ENCODE results near the gene SYNRG. TPM values are rescaled to one million over a fixed set of nuclear protein-coding genes. Genes with fewer than 3 reads are reported as not detected.

The SYNRG gene
- total and polyA plus RNA-seq, 4 donors = 5.0 to 43.5 (median 20.1) TPM

DNA sequence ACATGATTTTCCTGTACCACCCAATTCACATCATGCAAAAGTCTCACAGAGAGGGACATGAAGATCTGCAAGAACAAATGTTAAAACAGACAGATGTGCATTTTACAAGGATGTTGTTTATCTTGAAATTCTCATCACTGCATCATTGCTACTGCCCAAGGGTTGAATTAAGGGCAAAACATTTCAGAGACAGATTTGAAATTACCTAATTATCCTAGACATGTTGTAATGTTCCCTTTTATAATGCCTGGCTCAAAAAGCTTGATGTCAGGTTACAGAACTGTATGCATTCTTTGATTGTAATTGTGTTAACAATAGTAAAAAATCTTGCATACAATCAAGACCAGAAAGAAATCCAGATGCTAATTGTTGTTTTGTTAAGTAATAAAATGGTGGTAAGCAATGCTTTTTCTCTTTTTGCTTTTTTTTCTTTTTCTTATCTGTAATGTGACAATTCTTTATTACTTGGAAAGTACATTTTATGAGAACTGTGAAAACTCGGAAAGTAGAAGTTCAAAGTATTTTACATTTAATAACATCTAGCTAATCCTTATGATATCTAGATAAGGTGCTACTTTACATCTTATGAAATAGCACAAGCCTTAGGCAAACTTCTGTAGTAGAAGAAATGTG lies 123.2 kb downstream of the SYNRG start:
- peaks cover 0 to 2% of the 10 kb centered on the region in 2 donors for H3K4me1 ChIP-seq (ENCODE audit: control insufficient read depth in 1 of 2, insufficient read depth in 2 of 2, low read length in 2 of 2)
- no peaks in the 10 kb centered on the region for H3K36me3 ChIP-seq (ENCODE audit: control insufficient read depth in 1 of 2, insufficient read depth in 2 of 2, low read length in 1 of 2)
- WGBS, 2 donors = 74 to 76% methylated on average over 1 of the region's 1 CpG
- no peaks in the 10 kb centered on the region for H3K9me3 ChIP-seq (ENCODE audit: control insufficient read depth, low read length)
- intact Hi-C loops (cut with DNase I) = loop anchor here in 1 of 2 donors (5.0 kb wide), 1 partner anchor 79 kb away; the partner anchor contains the start of genes ACACA and TADA2A
- no peaks in the 10 kb centered on the region for H3K27me3 ChIP-seq (ENCODE audit: control insufficient read depth in 1 of 2, insufficient read depth in 2 of 2, low read length in 1 of 2)
- no peak overlapping the region for H3K4me3 ChIP-seq (ENCODE audit: low read length in 2 of 2)
- ATAC-seq (ENCODE audit: low FRiP score) (no peak), DNase-seq (no peak)
- H3K27ac ChIP-seq (ENCODE audit: low read depth in 1 of 2, low read length in 2 of 2) = no peak overlapping the region

DNA sequence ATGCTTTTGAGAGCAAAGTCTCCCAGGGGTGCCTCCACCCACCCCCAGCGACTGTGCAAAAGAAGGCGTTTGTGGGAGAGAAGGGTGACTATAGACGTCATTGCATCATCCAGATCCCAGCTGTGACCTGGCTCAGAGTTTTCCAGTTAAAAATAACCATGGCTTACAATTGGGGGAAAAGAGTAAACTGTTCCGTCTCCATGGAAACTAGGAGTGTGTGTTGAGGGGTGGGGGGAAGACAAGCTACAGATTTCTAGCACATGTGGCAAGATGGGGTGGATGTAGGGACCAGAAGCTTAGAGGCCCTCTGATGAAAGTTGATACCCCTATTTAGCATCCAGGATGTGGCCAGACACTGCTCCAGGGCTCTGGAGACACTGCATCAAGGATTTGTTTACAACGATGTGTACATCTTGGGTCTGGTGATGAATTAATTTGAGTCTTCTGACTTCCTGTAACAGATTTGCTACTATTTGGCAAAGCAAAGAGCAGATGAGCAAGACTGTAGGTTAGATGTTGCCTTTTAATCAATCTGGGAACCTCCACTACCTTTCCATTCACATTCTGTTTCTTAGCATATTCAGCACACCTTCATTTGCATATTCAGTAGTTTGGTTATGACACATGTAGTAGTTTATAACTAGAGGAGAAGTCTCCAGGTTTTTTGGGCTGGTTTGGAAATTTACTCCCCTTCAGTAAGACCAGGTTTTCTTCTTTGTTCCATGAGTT lies 125.7 kb downstream of the SYNRG start:
- H3K36me3 ChIP-seq (ENCODE audit: control insufficient read depth in 1 of 2, insufficient read depth in 2 of 2, low read length in 1 of 2) = peaks cover 0 to 3% of the 10 kb centered on the region in 2 donors
- intact Hi-C loops (cut with DNase I) = no loop called here
- DNase-seq (no peak), ATAC-seq (ENCODE audit: low FRiP score) (peak; percentile 27)
- 21 to 26% methylated on average over 5 of the region's 5 CpGs for WGBS, 2 donors
- H3K9me3 ChIP-seq (ENCODE audit: control insufficient read depth, low read length) = no peaks in the 10 kb centered on the region
- H3K27ac ChIP-seq (ENCODE audit: low read depth in 1 of 2, low read length in 2 of 2) = no peak overlapping the region
- H3K27me3 ChIP-seq (ENCODE audit: control insufficient read depth in 1 of 2, insufficient read depth in 2 of 2, low read length in 1 of 2) = no peaks in the 10 kb centered on the region
- H3K4me3 ChIP-seq (ENCODE audit: low read length in 2 of 2) = no peak overlapping the region
- H3K4me1 ChIP-seq (ENCODE audit: control insufficient read depth in 1 of 2, insufficient read depth in 2 of 2, low read length in 2 of 2) = peaks cover 0 to 2% of the 10 kb centered on the region in 2 donors

DNA sequence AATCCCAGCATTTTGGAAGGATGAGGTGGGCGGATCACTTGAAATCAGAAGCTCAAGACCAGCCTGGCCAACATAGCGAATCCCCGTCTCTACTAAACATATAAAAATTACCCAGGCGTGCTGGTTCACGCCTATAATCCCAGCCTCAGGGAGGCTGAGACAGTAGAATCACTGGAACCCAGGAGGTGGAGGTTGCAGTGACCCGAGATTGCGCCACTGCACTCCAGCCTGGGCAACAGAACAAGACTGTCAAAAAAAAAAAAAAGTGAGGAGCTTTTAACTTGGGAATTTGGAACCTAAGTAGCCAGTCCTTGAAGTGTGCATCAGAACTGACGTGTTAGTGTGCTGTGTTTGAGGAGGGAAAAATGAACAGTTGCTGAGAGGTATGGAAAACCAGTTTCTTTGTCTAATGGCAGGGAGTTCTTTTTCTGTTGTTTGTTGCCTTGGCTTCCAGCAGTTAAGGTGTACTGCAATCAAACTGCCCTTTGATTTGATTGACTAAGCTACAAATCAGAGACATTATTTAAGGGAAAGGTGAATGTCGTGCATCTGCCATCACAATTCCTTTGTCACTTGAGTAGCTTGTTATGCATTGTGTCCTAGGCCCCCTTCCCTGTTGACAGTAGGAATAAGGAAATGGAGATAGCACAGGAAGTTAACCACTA lies 128.1 kb downstream of the SYNRG start:
- H3K4me3 ChIP-seq (ENCODE audit: low read length in 2 of 2) = no peak overlapping the region
- no peaks in the 10 kb centered on the region for H3K4me1 ChIP-seq (ENCODE audit: control insufficient read depth in 1 of 2, insufficient read depth in 2 of 2, low read length in 2 of 2)
- ATAC-seq (ENCODE audit: low FRiP score) (no peak), DNase-seq (no peak)
- H3K36me3 ChIP-seq (ENCODE audit: control insufficient read depth in 1 of 2, insufficient read depth in 2 of 2, low read length in 1 of 2) = peaks cover 5 to 6% of the 10 kb centered on the region in 2 donors
- no peak overlapping the region for H3K27ac ChIP-seq (ENCODE audit: low read depth in 1 of 2, low read length in 2 of 2)
- H3K9me3 ChIP-seq (ENCODE audit: control insufficient read depth, low read length) = no peaks in the 10 kb centered on the region
- 94 to 95% methylated on average over 9 of the region's 9 CpGs for WGBS, 2 donors
- intact Hi-C loops (cut with DNase I) = no loop called here
- H3K27me3 ChIP-seq (ENCODE audit: control insufficient read depth in 1 of 2, insufficient read depth in 2 of 2, low read length in 1 of 2) = no peaks in the 10 kb centered on the region

DNA sequence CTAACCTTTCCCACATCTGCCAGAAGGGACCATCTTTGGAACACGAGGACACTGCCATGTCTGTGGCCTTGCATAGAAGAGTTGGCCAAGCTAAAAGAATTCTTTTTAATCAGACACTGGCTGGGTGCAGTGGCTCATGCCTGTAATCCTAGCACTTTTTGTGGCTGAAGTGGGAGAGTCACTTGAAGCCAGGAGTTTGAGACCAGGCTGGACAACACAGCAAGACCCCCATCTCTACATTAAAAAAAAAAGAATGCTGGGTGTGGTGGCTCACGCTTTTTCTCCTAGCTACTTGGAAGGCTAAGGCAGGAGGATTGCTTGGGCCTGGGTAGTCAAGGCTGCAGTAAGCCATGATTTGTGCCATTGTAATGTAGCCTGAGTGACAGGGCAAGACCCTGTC lies 128.8 kb downstream of the SYNRG start:
- intact Hi-C loops (cut with DNase I) = no loop called here
- no peaks in the 10 kb centered on the region for H3K27me3 ChIP-seq (ENCODE audit: control insufficient read depth in 1 of 2, insufficient read depth in 2 of 2, low read length in 1 of 2)
- 92 to 94% methylated on average over 2 of the region's 2 CpGs for WGBS, 2 donors
- H3K9me3 ChIP-seq (ENCODE audit: control insufficient read depth, low read length) = no peaks in the 10 kb centered on the region
- no peak overlapping the region for H3K27ac ChIP-seq (ENCODE audit: low read depth in 1 of 2, low read length in 2 of 2)
- ATAC-seq (ENCODE audit: low FRiP score) (no peak), DNase-seq (no peak)
- H3K4me3 ChIP-seq (ENCODE audit: low read length in 2 of 2) = no peak overlapping the region
- peaks cover 5 to 8% of the 10 kb centered on the region in 2 donors for H3K36me3 ChIP-seq (ENCODE audit: control insufficient read depth in 1 of 2, insufficient read depth in 2 of 2, low read length in 1 of 2)
- H3K4me1 ChIP-seq (ENCODE audit: control insufficient read depth in 1 of 2, insufficient read depth in 2 of 2, low read length in 2 of 2) = no peaks in the 10 kb centered on the region

DNA sequence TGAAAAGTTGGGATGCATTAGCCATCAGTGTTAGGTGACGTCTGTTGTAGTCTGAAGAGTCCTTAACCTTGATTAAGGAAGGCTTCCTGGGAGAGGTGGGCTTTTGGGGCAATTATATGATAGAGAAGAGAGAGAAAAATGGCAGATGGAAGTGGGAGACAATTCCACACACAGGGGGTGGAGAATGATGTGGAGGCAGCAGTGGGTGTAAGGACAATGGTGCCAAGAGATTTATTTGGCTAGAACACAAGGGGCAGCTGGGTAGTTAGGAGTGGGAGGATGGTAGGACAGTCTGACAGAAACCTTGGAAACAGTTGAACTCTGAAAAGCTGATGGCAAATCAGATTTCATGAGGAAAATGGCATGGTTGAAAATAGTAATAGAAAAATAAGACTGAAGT lies 130.2 kb downstream of the SYNRG start:
- intact Hi-C loops (cut with DNase I) = no loop called here
- no peak for DNase-seq
- Histone ChIP-seq H3K4me1 (ENCODE audit: control insufficient read depth in 1 of 2, insufficient read depth in 2 of 2, low read length in 2 of 2) (no peaks in the 10 kb centered on the region), H3K27me3 (ENCODE audit: control insufficient read depth in 1 of 2, insufficient read depth in 2 of 2, low read length in 1 of 2) (no peaks in the 10 kb centered on the region), H3K4me3 (ENCODE audit: low read length in 2 of 2) (no peak overlapping the region), H3K27ac (ENCODE audit: low read depth in 1 of 2, low read length in 2 of 2) (no peak overlapping the region), H3K9me3 (ENCODE audit: control insufficient read depth, low read length) (no peaks in the 10 kb centered on the region), H3K36me3 (ENCODE audit: control insufficient read depth in 1 of 2, insufficient read depth in 2 of 2, low read length in 1 of 2) (peaks cover 5 to 13% of the 10 kb centered on the region in 2 donors)
- 93 to 100% methylated on average over 1 of the region's 1 CpG for WGBS, 2 donors
- ATAC-seq (ENCODE audit: low FRiP score) = no peak

DNA sequence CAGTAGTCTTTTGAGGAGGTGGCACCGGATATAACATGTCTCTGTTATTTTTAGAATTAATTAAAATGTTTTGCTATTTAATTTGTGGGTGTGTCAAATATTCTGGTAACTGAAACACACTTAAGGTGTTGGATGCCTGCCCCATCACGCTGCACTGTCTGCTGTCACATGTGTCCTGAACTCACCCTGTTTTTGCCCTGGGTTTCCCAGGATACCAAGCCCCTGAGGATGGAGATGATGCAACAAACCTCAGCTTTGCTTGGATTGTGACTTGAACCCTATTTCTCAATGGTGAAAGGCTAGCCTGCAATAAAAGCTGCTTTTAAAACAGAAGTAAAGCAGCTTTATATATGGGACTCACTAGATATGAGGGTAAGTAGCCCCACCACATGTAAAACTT lies 131.0 kb downstream of the SYNRG start:
- DNase-seq = no peak
- 83 to 90% methylated on average over 2 of the region's 2 CpGs for WGBS, 2 donors
- Histone ChIP-seq H3K36me3 (ENCODE audit: control insufficient read depth in 1 of 2, insufficient read depth in 2 of 2, low read length in 1 of 2) (peaks cover 7 to 13% of the 10 kb centered on the region in 2 donors), H3K27me3 (ENCODE audit: control insufficient read depth in 1 of 2, insufficient read depth in 2 of 2, low read length in 1 of 2) (no peaks in the 10 kb centered on the region), H3K27ac (ENCODE audit: low read depth in 1 of 2, low read length in 2 of 2) (no peak overlapping the region), H3K9me3 (ENCODE audit: control insufficient read depth, low read length) (no peaks in the 10 kb centered on the region), H3K4me1 (ENCODE audit: control insufficient read depth in 1 of 2, insufficient read depth in 2 of 2, low read length in 2 of 2) (no peaks in the 10 kb centered on the region), H3K4me3 (ENCODE audit: low read length in 2 of 2) (no peak overlapping the region)
- intact Hi-C loops (cut with DNase I) = no loop called here
- ATAC-seq (ENCODE audit: low FRiP score) = peak; percentile 72

DNA sequence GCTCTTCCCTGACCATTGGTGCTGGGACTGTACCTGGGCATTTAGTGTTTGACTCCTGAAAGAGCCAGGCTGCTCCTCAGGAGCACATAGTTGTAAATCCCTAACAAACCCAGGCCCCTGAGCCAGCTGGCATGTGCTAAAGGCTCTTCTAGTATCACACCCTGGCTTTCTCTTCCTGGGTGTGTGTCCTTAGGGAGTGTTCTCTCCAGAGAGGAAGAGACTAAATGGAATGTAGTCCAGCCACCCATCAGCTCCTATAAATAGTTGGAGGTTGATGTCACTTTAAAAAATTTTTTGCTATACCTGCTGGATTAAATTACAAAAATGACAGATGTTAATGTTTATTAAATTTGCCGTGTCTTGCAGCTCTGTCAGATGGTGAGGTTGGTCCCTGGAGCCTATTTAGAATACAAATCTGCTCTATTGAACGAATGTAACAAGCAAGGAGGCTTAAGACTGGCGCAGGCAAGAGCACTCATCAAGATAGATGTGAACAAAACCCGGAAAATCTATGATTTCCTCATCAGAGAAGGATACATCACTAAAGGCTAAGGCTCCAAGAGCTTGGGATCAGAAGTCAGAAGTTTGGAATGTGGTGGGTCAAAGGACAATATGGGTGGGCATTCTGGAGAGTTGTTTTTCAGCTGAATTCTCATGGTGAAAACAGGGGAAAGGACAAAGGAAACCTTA lies 132.6 kb downstream of the SYNRG start:
- DNase-seq (no peak), ATAC-seq (ENCODE audit: low FRiP score) (no peak)
- no peak overlapping the region for H3K27ac ChIP-seq (ENCODE audit: low read depth in 1 of 2, low read length in 2 of 2)
- intact Hi-C loops (cut with DNase I) = no loop called here
- no peaks in the 10 kb centered on the region for H3K27me3 ChIP-seq (ENCODE audit: control insufficient read depth in 1 of 2, insufficient read depth in 2 of 2, low read length in 1 of 2)
- H3K9me3 ChIP-seq (ENCODE audit: control insufficient read depth, low read length) = no peaks in the 10 kb centered on the region
- 89 to 90% methylated on average over 4 of the region's 4 CpGs for WGBS, 2 donors
- H3K4me1 ChIP-seq (ENCODE audit: control insufficient read depth in 1 of 2, insufficient read depth in 2 of 2, low read length in 2 of 2) = no peaks in the 10 kb centered on the region
- no peak overlapping the region for H3K4me3 ChIP-seq (ENCODE audit: low read length in 2 of 2)
- H3K36me3 ChIP-seq (ENCODE audit: control insufficient read depth in 1 of 2, insufficient read depth in 2 of 2, low read length in 1 of 2) = peaks cover 7 to 15% of the 10 kb centered on the region in 2 donors

DNA sequence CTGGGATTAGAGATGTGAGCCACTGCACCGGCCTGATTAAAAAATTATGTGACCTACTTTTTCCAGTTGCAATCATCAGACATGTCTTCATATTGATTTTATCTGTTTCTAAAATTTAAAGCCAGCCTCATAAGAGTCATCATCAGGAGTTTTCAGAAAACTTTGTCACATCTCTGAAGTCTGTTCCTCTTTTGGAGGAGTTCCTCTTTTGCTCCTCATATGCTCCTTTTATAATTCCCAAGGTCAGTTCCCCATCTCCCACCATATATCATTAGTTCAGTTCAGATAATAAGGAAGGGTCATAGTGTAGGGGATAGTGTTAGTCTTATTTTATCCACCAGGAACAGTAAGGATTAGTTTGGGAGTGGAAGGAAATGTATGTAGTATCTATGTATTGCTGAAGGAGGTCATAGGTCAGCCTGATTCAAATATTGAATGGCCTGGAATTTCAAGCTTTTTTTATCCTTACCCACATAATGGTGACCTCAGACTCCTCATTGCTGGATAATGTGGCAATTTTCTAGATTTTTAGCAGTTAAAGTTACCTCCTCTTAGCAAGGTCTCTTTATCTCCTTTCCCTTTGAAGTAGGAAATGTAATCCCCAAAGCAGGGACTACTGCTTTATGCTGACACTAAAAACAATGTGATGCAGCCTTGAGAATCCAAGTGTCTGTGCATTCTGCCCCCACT lies 133.3 kb downstream of the SYNRG start:
- Histone ChIP-seq H3K27me3 (ENCODE audit: control insufficient read depth in 1 of 2, insufficient read depth in 2 of 2, low read length in 1 of 2) (no peaks in the 10 kb centered on the region), H3K4me1 (ENCODE audit: control insufficient read depth in 1 of 2, insufficient read depth in 2 of 2, low read length in 2 of 2) (no peaks in the 10 kb centered on the region), H3K9me3 (ENCODE audit: control insufficient read depth, low read length) (no peaks in the 10 kb centered on the region), H3K27ac (ENCODE audit: low read depth in 1 of 2, low read length in 2 of 2) (no peak overlapping the region), H3K36me3 (ENCODE audit: control insufficient read depth in 1 of 2, insufficient read depth in 2 of 2, low read length in 1 of 2) (peaks cover 9 to 18% of the 10 kb centered on the region in 2 donors), H3K4me3 (ENCODE audit: low read length in 2 of 2) (no peak overlapping the region)
- intact Hi-C loops (cut with DNase I) = no loop called here
- 94 to 98% methylated on average over 1 of the region's 1 CpG for WGBS, 2 donors
- no peak for DNase-seq
- no peak for ATAC-seq (ENCODE audit: low FRiP score)

Measured in aorta (tissue), 5 donors.